HG02885 (cell line): ENCODE results near the gene ANKRD44.

Source experiments
- ATAC-seq: cut with Tn5 transposase; IDR thresholded peaks from one replicate; pipeline ENCODE4 v1.9.1; 2021; ENCODE audit warnings: mild to moderate bottlenecking; ENCODE audit not compliant: unreplicated experiment, poor library complexity

ANKRD44 gene

DNA sequence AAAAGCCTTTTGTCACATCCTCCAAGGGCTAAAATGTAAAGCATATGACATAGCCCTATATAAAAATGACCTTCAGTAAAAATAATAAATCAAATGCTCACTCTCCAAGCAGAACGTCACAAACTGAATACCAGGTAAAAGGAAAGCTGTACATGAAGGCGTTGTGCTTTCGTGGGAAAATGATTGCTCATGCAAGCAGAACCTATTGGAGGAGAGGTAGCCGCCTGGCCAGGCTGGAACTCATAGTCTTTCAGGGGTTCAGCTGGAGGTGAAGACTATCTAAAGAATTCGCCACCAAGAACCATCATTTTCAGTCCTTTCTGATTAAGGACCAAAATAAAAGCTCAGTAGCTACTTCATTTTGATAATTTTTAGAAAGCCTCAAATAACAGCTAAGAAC lies 44.7 kb downstream of the ANKRD44 start:
- ATAC-seq, result no peak

DNA sequence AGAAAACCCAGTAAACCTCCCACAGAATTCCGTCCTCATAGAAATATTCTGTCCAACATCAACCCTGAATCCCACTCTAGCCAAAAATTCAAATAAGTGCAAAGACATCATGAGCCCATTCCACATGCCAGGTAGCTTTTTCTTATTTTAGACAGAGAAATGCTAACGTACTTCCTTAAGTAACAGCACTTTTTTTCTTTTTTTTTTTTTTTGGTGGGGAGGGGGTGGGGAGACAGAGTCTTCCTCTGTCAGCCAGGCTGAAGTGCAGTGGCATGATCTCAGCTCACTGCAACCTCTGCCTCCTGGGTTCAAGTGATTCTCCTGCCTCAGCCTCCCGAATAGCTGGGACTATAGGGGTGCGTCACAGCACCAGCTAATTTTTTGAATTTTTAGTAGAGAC lies 45.5 kb downstream of the ANKRD44 start:
- ATAC-seq, result no peak

DNA sequence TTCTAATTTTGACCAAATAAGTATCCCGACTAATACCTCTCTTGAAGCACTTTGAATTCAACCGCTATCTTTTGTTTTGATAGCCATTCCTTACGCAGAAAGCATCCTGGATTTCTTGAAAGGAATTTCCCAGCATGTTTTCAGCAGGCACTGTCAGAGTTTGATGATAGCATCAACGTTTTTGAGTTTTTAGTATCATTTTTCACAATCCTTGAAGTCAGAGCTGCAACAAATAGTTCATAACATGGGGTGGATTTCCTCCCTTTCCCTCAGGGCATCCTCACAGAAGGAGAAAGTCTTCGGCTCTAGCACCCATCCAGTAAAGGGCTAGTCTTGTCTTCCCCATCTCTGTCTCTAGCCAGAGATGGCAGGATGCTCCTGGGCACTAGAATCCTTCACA lies 46.2 kb downstream of the ANKRD44 start:
- ATAC-seq, result no peak

DNA sequence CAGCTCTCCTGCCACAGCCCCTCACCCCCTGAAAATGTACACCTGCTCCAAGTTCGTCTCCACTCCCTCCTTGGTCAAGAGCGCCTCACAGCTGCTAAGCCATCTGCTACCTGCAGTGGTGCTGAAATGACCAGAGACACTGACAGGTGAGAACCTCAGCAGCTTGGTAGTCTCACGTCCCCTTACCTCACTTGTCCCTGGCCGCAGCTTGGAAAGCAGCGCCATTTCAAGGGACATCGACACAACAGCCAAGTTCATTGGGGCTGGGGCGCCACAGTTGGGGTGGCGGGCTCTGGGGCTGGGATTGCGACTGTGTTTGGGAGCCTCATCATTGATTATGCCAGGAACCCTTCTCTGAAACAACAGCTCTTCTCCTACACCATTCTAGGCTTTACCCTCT lies 47.5 kb downstream of the ANKRD44 start:
- no peak for ATAC-seq

DNA sequence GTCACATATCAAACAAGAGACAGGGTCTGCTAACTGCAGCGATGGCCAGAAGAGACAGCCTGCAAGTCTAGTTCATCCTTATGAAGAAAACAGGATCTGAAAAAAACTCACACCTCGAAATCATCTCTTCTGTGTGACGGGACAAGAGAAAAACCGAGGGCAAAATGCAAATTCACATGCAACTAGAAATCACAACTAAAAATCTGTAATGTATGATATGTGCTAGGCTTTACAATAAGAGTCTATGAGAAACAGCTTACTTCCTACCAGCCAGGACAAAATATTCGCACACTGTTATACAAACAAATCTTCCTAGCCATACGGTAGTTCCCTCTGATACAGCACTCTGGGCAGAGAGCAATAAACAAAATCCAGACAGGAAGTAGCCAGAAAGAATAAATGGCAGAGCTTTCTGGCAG lies 48.8 kb downstream of the ANKRD44 start:
- ATAC-seq, result peak; percentile 61

DNA sequence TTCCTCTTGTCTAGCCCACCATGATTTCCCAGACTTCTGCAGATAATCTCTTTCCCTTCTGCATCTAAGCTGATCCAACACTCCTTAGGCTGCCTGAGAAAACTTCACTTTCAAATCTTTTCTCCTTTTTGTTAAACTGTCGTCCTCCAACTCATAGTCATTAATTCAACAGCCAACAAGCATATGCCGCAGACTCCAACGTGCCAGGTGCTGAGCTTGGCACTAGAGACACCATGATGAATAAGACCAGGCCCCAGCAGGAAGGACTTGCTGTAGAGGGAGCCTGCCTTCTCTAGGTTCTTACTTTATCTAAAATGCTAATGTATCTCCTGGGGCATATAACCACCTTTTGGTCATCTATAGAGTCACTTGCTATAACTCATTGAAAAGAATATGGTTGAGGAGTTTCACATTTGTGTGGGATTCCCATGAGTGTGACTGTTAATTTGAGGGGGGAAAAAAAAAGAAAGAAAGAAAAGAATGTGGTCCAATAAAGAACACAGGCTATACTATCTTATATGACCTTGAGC lies 51.0 kb downstream of the ANKRD44 start:
- ATAC-seq, result no peak

DNA sequence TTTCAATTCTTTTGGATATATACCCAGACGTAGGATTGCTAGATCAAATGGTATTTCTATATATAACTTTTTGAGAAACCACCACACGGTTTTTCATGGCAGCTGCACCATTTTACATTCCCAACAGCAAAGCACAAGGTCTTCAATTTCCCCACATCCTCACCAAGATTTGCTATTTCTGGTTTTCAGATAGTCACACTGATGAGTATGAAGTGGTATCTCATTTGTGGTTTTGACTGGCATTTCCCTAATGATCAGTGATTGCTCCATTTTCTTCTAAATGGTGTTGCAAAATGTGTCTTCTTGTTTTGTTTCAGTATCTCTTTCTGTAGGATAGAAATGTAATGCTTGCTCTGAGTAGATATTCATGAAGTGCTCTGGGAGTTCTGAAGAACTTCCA lies 52.0 kb downstream of the ANKRD44 start:
- no peak for ATAC-seq

DNA sequence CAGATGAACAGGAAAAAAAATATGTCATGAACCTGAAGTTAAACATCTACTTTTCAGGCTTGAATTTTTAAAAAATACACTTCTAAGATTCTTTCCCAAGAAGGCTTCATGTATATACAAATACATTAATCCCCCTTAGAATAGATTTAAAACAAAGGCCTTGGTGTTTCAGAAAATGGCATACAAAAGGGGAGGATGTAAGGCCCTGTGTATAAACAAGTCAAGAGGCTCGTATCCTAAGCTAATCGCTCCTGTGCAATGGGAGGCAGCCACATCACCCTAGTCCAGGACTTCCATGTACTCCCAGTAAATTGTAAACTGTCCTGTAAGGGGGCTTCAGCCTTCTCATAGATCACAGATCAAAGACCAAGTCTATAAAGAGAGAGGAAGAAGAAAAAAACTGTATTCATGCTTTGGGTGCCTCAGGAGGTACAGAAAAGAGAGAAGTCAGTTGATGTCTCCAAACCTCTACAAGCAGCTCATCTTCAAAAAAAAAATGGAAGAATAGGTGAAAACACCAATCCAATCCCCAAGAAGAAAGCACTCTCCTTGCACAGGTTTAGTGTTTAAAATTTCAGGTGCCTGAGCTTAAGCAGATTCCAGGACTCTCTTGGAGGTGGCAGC lies 53.9 kb downstream of the ANKRD44 start:
- ATAC-seq, result no peak

DNA sequence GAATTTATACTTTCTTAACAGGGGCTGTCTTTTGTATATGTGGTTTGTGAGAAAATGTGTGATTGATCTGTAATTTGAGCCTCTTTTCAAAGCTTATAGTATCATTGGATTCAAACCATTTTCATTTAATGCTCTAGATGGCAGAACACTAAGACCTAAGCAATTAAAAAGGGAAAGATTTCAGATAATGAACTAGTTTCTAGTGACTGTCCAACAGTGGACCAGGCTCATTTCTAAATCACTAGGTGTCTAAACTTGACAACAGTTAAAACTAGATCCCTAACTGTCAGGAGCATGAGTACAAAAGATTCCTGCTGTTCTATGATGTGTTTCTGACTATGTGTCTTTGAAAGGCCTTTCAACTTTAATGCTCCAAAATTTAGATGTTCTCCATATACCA lies 54.6 kb downstream of the ANKRD44 start:
- no peak for ATAC-seq

DNA sequence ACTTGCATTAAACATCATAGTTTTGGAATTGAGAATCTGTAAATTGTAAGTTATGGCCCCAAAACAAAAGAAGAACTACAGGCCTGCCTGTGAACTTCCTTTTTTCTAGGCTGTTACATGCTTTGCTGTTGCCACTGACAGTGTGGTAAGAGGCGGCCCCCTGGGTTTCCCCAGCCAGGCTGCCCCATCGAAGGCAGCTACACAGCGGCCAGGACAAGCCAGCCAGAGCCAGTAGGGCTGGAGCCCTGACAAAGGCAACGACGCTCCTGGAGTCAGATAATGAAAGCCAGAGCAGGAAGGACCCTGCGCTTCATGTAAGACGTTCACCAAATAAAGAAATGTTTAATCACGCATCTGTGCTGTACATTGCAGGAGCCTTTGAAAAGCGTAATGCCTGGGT lies 55.0 kb downstream of the ANKRD44 start:
- peak; percentile 93 for ATAC-seq

DNA sequence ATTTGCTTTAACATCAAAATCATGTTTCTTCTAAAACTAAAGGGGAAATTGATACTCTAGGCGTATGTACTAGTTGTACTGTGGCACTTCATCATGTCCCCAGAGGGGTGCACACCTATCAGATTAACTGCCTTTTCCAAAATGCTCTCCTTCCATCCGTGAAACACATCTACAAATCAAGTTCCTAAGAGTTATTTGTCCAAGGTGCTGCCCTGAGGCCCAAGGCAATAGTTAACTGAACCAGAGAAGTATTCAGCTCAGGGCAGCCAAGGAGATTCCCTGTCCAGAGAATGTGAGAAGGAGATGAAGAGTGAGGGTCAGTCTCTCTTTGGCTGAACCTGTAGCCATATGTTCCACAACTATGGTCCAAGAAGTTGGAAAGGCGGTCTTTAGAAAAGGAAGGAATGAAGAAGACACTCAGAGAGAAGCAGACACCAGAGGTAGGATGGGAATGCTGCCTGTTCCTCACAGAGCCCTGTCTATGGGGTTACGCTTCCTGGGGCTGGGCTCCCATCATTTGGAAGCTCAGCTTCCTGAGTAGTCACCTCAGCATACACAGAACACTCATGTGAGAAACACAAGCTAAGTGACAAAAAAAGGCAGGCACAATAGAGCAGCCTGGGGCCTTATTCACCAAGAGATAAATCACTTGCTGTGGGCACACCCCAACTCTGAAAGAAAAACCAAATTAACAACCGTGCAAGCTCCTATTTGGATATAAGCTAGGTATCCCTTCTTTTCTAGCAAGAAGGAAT lies 55.6 kb downstream of the ANKRD44 start:
- ATAC-seq, result peak; percentile 27

DNA sequence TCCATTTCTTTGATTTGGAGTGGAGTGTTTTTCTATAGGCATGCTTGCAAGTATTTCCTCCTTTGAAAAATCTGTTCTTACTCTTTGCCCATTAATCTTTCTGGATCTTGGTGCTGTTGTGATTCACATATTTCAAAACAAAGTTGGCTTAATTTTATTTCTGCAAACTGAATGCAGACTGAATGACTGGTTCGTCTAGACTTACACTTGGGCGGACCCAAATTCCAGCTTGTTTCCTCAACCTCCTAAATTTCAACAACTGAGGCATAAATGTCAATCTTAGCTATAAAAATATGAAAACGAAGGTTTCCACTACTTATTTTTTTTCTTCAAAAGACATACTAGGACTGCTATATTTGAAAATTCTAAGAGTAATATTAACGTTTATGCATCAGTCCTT lies 59.0 kb downstream of the ANKRD44 start:
- ATAC-seq, result no peak

DNA sequence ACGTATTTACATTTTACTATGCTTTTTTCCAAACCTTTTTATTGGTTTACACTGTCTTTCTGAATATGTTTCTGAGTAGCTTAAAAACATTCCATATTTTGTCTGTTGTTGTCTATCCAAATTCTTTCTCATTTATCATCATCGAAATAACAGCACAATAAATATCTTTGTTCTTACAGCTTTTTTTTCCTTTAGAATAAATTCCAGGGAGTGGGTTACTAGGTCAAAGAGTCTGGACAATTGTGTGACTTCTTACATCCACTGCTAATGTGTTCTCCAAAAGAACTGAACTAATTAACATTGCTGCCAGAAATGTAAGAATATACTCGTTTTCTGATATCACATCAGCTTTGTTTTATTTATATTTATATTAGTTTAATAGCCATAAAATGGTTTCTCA lies 59.4 kb downstream of the ANKRD44 start:
- no peak for ATAC-seq

DNA sequence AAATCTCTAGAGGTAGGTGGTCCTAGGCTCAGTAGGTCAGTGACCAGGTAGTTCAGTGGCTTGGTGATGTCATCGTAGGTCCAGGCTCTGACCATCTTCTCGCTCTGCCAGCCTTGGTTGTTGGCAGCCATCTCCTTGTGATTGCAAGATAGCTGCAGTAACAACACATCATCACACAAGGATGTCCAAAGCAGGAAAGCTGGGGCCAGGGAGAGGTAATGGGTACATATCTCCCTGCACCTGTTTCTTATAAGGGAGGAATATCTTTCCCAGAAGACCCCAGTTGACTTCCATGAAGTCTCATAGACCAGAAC lies 60.5 kb downstream of the ANKRD44 start:
- no peak for ATAC-seq

DNA sequence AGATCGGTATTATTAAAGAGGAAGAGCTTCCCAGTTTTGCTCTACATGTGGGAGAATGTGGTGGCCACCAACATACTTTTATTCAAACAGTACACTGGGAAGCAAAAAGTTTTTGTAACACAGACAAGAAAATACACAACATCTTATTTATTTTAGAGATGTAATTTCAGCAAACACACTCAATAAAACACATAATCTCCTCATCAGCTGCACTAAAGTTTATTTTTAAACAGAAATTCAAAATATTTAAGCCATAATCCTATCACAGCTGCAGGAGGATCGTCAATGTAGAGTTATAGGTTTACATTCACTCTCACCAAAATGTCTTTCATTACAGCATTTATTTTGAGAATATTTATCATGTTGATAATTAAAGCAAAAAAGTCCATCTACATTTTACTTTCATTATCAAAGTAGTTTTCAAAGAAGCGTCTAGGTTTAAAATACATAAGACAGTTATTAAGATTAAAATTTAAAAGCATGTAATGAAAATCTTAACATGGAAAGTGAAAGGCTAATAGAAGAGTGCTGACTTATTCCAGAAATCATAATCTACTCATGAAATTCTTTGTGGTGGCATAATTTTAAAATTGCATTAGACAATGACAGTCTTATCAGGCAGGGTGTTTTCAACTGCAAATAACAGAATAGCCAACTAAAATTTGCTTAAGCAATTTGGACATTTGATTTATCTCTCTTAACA lies 61.0 kb downstream of the ANKRD44 start:
- no peak for ATAC-seq

DNA sequence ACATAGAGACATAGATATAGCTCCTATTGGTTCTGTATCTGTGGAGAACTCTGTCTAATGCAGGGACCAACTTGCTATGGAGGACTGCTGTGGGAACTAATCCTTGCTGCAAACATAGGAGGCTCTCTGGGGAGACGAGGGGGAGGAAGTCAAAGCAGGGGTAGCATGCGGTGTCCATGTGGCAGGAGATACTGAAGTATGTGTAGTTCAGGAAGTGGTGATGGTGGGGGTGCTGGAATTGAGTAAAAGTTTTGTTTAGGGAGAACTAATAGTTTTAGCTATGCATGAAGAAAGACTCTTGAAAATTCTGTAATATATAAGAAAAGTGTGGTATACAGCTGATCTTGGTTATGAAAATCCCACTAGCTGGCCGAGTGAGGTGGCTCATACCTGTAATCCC lies 62.0 kb downstream of the ANKRD44 start:
- ATAC-seq, result peak; percentile 55

DNA sequence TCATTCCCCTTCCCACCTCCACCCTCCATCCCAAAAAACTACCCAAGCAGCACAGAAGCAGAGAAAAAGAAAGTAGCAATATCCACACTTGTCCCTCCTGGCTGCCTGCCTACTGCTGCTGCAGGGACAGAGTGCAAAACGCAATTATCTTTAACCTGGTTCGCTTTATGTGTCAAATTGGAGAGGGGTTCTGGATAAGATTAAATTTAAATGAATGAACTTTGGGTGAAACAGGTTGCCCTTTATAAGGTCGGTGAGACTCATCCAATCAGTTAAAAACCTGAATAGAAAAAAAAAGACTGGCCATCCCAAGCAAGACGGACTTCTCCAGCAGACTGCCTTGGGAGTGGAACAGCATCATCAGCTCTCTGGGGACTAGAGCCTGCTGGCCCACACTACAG lies 62.6 kb downstream of the ANKRD44 start:
- ATAC-seq, result no peak

DNA sequence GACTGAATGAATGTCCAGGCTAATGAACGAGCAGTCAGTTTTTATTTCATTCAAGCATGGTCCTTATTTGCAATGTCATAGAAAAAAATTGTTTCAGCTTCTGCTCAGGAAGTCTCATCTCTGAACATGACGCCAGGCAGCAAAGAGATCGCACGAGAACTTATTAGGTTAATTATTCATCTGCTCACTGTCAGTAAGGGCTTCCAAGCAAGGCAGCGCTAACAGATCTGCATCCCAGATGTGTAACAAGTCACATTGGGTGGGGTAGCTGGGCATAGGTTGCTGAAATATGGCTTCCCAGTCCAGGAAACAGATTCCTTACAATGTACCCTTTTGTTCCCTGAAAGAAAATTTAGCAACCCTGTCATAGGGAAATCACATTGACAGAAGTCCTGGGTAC lies 63.5 kb downstream of the ANKRD44 start:
- no peak for ATAC-seq

DNA sequence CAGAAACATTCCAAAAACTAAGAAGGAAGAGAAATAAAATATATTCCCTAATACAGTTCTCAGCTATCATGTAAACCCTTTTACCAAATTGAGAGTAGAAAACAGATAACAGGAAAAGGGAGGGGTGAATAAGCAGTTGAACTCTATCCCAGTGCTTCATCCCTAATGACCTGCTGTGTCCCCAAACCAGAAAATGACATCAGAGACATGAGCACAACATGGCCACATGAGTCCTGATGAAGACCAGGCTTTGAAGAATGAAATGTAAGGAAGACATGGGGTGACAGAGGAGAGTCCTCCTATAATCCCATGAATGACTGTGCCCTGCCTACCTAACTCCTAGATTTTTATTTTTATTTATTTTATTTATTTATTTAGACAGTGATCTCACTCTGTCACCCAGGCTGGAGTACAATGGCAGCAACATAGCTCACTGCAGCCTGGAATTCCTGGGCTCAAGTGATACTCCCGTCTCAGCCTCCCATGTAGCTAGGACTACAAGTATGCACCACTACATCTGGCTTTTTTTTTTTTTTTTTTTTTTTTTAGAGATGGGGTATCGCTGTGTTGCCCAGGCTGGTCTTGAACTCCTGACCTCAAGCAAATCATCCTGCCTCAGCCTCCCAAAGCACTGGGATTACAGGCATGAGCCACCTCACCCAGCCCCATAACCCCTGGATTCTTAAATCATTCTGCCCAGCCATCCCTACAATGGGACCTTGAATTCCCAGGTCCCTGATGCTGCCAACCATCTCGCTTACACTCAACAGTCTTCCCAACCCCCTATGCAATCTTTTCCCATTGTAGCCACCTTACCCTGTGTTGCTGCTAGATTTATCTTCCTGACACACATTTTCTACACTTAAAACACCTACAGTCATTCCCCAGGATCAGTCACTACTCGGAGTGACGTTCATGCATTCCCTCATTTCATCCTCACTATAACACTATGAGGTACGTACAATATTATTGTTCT lies 64.5 kb downstream of the ANKRD44 start:
- no peak for ATAC-seq

DNA sequence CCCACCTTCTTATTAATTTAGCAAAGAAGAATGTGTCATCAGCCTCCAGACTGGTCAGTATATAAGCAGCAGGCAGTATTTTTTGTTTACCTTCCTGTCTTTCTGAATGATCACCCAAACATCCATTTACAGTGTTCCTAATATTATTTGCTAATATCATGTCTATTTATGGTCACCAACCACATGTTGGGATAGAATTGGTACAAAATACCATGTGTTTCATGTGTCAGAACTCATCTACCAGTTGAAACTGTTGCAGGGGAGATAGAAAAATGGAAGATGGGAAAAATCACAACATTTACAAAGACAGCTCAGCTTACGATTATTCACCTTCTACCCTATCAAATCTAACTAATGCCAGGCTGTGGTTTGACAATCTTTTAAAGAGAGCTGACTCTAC lies 66.2 kb downstream of the ANKRD44 start:
- no peak for ATAC-seq
